Suprapubic skin (tissue), 4 donors: ENCODE results near the gene SEL1L. TPM values are rescaled to one million over a fixed set of nuclear protein-coding genes. Genes with fewer than 3 reads are reported as not detected.
"Not testable (repeated sequence)": the region's sequence is repeated elsewhere in the genome, so short reads cannot be mapped to it uniquely, and the experiment has no call there.

Experiments used
- DNase-seq, 2 donors: peaks; one replicate each; pipeline ENCODE4 v3.0.0-alpha.2; 2019; ENCODE audit warnings: low spot score in 2 of 2
- H3K27ac ChIP-seq: fragments of 200-600 bp; sonication (generic); one replicate; pipeline ENCODE4 v1.5.1; 2019
- H3K27me3 ChIP-seq: fragments of 200-600 bp; sonication (generic); one replicate; pipeline ENCODE4 v1.5.1; 2019
- H3K36me3 ChIP-seq: fragments of 200-600 bp; sonication (generic); one replicate; pipeline ENCODE4 v1.5.1; 2019
- H3K4me1 ChIP-seq: fragments of 200-600 bp; sonication (generic); one replicate; pipeline ENCODE4 v1.5.1; 2019
- H3K4me3 ChIP-seq: fragments of 200-600 bp; sonication (generic); one replicate; pipeline ENCODE4 v1.5.1; 2019; ENCODE audit warnings: mild to moderate bottlenecking
- H3K9me3 ChIP-seq: fragments of 200-600 bp; sonication (generic); one replicate; pipeline ENCODE4 v1.5.1; 2019
- EP300 ChIP-seq: sonication (generic); formaldehyde crosslinking; IDR thresholded peaks from one replicate; pipeline ENCODE4 v1.6.1; 2017; ENCODE audit warnings: antibody characterized with exemption
- POLR2A ChIP-seq, 2 donors: fragments of 450-650 bp; IDR thresholded peaks; one replicate each; pipeline ENCODE4 v1.6.1; 2017; ENCODE audit warnings: antibody characterized with exemption in 2 of 2, mild to moderate bottlenecking in 2 of 2, moderate library complexity in 2 of 2
- POLR2AphosphoS5 ChIP-seq, 3 donors: sonication (generic); formaldehyde crosslinking; IDR thresholded peaks; one replicate each; pipeline ENCODE4 v1.6.1; 2017; ENCODE audit warnings: antibody characterized with exemption in 3 of 3
- WGBS: methylation state at CpG from one replicate; pipeline ENCODE4 v1.1.5; 2018; 5-methylcytosine and 5-hydroxymethylcytosine counted together
- total RNA-seq, 4 donors: library from RNA; depleted of rRNA; stranded (reverse); fragments of >200 nt; gene quantifications; one replicate each; pipeline ENCODE4 v1.1.0, GENCODE V29; 2016
- TF ChIP-seq, protein P1 (sequence below), 2 donors: fragments of 200-600 bp in 1 of 2; fragments of 450-650 bp in 1 of 2; sonication (generic) in 1 of 2; IDR thresholded peaks; one replicate each; pipeline ENCODE4 v1.5.1; 2016 to 2019; ENCODE audit warnings: antibody characterized with exemption in 2 of 2, mild to moderate bottlenecking in 1 of 2, moderate library complexity in 1 of 2

The SEL1L gene
- total RNA-seq, 4 donors from 2014 or later = 24.8 to 37.8 (median 35.0) TPM

DNA sequence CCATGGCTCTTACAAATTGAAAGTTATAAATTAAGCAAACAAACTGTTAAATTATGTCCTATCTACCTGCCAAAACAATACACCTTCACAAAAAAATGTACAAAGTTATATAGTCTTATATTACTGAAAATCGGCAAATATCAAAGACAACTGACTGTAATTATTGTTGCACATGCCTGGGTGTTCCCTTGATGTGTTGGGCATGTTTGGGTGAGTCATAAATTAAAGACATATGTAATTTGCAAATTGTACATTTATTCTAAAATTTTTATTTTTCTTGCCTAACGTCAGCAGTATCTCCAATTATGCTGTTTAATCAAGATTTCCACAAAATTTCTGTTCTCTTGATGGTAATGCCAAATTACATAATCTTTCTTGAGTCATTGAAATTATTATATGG is 22.0 kb upstream of the SEL1L start:
- Histone ChIP-seq H3K36me3 (no peaks in the 10 kb centered on the region), H3K4me1 (peaks cover 4% of the 10 kb centered on the region), H3K4me3 (no peak overlapping the region), H3K27ac (no peak overlapping the region), H3K27me3 (no peaks in the 10 kb centered on the region), H3K9me3 (no peaks in the 10 kb centered on the region)
- 25% methylated on average over 2 of the region's 2 CpGs for WGBS
- no peak for DNase-seq
- TF ChIP-seq, protein P1, sequence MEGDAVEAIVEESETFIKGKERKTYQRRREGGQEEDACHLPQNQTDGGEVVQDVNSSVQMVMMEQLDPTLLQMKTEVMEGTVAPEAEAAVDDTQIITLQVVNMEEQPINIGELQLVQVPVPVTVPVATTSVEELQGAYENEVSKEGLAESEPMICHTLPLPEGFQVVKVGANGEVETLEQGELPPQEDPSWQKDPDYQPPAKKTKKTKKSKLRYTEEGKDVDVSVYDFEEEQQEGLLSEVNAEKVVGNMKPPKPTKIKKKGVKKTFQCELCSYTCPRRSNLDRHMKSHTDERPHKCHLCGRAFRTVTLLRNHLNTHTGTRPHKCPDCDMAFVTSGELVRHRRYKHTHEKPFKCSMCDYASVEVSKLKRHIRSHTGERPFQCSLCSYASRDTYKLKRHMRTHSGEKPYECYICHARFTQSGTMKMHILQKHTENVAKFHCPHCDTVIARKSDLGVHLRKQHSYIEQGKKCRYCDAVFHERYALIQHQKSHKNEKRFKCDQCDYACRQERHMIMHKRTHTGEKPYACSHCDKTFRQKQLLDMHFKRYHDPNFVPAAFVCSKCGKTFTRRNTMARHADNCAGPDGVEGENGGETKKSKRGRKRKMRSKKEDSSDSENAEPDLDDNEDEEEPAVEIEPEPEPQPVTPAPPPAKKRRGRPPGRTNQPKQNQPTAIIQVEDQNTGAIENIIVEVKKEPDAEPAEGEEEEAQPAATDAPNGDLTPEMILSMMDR (IDR thresholded peaks at IDR 0.05) = no peak
- TF ChIP-seq POLR2A (IDR thresholded peaks at IDR 0.05) = no peak

DNA sequence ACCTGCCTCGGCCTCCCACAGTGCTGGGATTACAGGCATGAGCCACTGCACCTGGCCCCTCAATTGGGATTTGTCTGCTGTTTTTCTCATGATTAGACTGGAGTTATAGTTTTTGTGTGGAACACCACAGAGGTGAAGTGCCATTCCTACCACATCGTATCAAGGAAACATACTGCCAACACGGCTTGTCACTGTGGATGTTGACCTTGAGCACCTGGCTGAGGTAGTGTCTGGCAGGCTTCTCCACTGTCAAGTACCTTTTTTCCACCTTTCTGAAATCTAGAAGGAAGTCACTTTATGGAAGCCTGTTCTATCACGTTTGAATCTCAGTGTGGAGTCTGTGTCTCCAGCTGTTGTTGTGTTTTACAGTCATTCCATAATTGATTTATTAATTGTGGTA is 21.4 kb upstream of the SEL1L start:
- no peaks in the 10 kb centered on the region for H3K36me3 ChIP-seq
- no peaks in the 10 kb centered on the region for H3K9me3 ChIP-seq
- TF ChIP-seq POLR2A (IDR thresholded peaks at IDR 0.05) (no peak), POLR2AphosphoS5 (IDR thresholded peaks at IDR 0.05) (no peak), EP300 (no peak)
- TF ChIP-seq, protein P1 (IDR thresholded peaks at IDR 0.05) = no peak
- no peak overlapping the region for H3K4me3 ChIP-seq
- peaks cover 4% of the 10 kb centered on the region for H3K4me1 ChIP-seq
- no peak overlapping the region for H3K27ac ChIP-seq
- no peak for DNase-seq
- H3K27me3 ChIP-seq = no peaks in the 10 kb centered on the region
- WGBS = 52% methylated on average over 4 of the region's 4 CpGs

DNA sequence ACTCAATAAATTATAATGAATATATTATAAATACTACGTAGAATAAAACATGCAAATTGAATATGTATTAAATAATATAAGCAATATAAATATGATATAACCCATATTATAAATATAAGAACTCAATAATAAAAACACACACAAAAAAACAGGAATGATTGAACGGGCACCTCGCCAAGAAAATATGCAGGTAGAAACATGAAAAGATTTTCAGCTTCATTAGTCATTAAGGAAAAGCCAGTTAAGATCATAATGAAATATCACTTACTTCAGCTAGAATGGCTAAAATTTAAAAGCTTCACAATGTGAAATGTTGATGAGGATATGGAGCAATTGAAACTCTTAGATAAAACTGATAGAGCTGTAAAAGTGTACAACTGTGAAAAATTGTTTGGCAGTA is 17.8 kb upstream of the SEL1L start:
- no peak for TF ChIP-seq POLR2A (IDR thresholded peaks at IDR 0.05)
- TF ChIP-seq, protein P1 (IDR thresholded peaks at IDR 0.05) = no peak
- TF ChIP-seq EP300 = no peak
- no peak for TF ChIP-seq POLR2AphosphoS5 (IDR thresholded peaks at IDR 0.05)
- WGBS = 54% methylated on average over 3 of the region's 3 CpGs
- no peak for DNase-seq
- H3K4me3 ChIP-seq = no peak overlapping the region
- H3K27ac ChIP-seq = no peak overlapping the region
- peaks cover 4% of the 10 kb centered on the region for H3K4me1 ChIP-seq
- no peaks in the 10 kb centered on the region for H3K9me3 ChIP-seq
- H3K36me3 ChIP-seq = no peaks in the 10 kb centered on the region
- no peaks in the 10 kb centered on the region for H3K27me3 ChIP-seq

DNA sequence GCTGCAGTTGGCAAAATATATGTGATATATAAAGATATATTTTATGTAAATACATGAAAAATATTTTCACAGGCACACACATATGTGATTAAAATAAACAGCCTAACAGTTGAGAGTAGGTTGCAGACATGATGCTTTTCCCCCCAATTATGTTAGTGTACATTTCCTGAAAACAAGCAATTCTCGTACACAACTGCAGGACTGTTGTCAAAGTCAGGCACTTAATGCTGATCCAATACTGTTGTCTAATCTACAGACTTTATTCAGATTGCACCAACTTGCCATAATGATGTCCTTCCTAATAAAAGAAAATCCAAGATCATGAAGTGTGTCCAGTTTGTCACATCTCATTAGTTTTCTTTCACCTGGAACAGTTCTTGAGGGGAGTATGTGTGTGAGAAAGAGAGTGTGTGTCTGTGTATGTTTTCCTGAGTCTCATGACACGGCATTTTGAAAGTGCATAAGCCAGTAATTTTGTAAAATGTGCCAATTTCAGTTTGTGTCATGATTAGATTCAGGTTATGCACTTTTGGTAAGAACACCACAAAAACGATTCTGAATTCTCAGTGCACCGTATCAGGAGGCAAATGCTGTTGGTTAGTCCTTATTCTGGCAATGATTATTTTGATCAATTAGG is 16.5 kb upstream of the SEL1L start:
- Histone ChIP-seq H3K9me3 (no peaks in the 10 kb centered on the region), H3K36me3 (no peaks in the 10 kb centered on the region), H3K4me1 (no peaks in the 10 kb centered on the region), H3K27ac (no peak overlapping the region), H3K27me3 (no peaks in the 10 kb centered on the region), H3K4me3 (no peak overlapping the region)
- no peak for DNase-seq
- TF ChIP-seq EP300 (no peak), POLR2AphosphoS5 (IDR thresholded peaks at IDR 0.05) (no peak)
- TF ChIP-seq, protein P1 (IDR thresholded peaks at IDR 0.05) = no peak
- 68% methylated on average over 4 of the region's 4 CpGs for WGBS

DNA sequence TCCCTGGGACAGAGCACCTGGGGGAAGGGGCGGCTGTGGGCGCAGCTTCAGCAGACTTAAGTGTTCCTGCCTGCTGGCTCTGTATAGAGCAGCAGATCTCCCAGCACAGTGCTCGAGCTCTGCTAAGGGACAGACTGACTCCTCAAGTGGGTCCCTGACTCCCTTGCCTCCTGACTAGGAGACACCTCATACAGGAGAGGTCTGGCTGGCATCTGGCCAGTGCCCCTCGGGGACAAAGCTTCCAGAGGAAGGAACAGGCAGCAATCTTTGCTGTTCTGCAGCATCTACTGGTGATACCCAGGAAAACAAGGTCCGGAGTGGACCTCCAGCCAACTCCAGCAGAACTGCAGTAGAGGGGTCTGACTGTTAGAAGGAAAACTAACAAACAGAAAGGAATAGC is 7.6 kb upstream of the SEL1L start:
- H3K27me3 ChIP-seq, H3K4me3 ChIP-seq, H3K4me1 ChIP-seq, H3K9me3 ChIP-seq, H3K36me3 ChIP-seq, H3K27ac ChIP-seq, DNase-seq: not testable (repeated sequence)
- WGBS = 96% methylated on average over 5 of the region's 5 CpGs

DNA sequence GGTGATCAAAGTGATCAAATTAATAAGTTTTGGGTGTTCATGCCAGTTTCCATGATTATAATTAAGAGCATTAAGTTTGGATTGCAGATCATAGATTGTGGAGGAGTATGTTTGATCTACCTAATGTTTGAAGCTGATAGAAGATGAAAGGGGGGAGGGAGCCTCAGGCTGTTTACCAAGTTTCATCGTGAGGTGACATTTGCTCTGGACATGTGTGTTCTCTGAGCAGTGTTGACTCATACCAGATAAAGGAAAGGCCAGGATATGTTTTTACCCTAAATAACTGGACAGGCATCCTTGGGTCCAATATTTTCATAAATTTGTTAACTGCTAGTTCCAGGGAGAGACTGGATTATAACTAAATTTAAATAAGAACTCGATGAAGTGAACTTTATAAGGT is 3.5 kb upstream of the SEL1L start:
- DNase-seq = no peak
- no peak for TF ChIP-seq EP300
- TF ChIP-seq, protein P1 (IDR thresholded peaks at IDR 0.05) = no peak
- TF ChIP-seq POLR2A (IDR thresholded peaks at IDR 0.05) = no peak
- TF ChIP-seq POLR2AphosphoS5 (IDR thresholded peaks at IDR 0.05) = no peak
- peaks cover 24% of the 10 kb centered on the region for H3K4me1 ChIP-seq
- no peak overlapping the region for H3K27ac ChIP-seq
- 38% methylated on average over 2 of the region's 2 CpGs for WGBS
- no peak overlapping the region for H3K4me3 ChIP-seq
- H3K9me3 ChIP-seq = no peaks in the 10 kb centered on the region
- no peaks in the 10 kb centered on the region for H3K27me3 ChIP-seq
- no peaks in the 10 kb centered on the region for H3K36me3 ChIP-seq
